ENCODE measurements around the gene WHRN. TPM values are rescaled to one million over a fixed set of nuclear protein-coding genes. Genes with fewer than 3 reads are reported as not detected.

Gene WHRN
- total and polyA plus RNA-seq, 2 of the 8 experiments (the other 6 are each of a cell fraction or from before 2014, with no cell fraction given) = 4.4 to 7.7 TPM

DNA sequence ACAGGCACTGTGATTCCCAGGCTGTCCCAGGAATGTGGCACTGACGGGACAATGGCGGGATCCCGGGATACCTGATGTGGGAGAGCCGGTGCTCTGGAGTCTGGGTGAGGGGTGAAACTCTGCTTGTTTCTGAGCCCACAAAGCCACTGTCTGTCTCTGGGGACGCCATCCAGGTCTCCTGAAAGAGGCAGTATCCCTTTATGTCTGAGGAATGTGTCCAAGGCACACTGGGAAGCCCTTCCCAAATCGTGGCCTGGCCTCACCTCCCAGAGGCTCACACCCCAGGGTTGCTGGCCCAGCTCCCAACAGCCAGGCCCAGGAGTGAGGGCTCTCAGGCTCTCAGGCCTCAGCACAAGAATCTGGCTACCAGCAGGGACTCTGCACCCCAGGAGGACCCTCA, 148.5 kb downstream of the WHRN start:
- POLR2A ChIA-PET (ENCODE audit: partially characterized antibody) = interaction anchor here (1.0 to 2.1 kb wide), 7 partner anchors 11 to 29 kb away, joined by 3 to 8 read pairs (median 4); no protein-coding TSS in a partner anchor
- Histone ChIP-seq H3K23ac (ENCODE audit: insufficient read length) (no peak overlapping the region), H3K14ac (ENCODE audit: insufficient read length) (no peak overlapping the region), H3K4me3 (ENCODE audit: extremely low read depth in 1 of 4, insufficient read depth in 2 of 4, low read depth in 3 of 4, low read length in 4 of 4) (no peak overlapping the region), H3K27me3 (replicated peaks in 1 of 4; ENCODE audit: control insufficient read depth in 3 of 4, extremely low read depth in 1 of 4, insufficient read depth in 3 of 4, low read length in 3 of 4) (no peaks in the 10 kb centered on the region), H4K8ac (ENCODE audit: extremely low read depth, insufficient read depth, low read length) (no peak overlapping the region), H3K4me2 (ENCODE audit: insufficient read depth in 1 of 2, low read depth in 2 of 2, low read length in 2 of 2) (no peak overlapping the region), H4K20me1 (replicated peaks in 1 of 2; ENCODE audit: control insufficient read depth in 1 of 2, insufficient read depth in 2 of 2, low read length in 2 of 2) (peaks cover 0 to 5% of the 10 kb centered on the region in 2 experiments), H3K79me1 (ENCODE audit: low read depth, low read length) (no peaks in the 10 kb centered on the region), H3K27ac (ENCODE audit: low read depth, low read length) (no peak overlapping the region), H2AK5ac (ENCODE audit: low read depth, low read length) (no peak overlapping the region), H3K79me2 (ENCODE audit: control insufficient read depth in 1 of 2, insufficient read depth in 2 of 2, low read length in 2 of 2) (no peaks in the 10 kb centered on the region), H2BK120ac (replicated peaks; ENCODE audit: low read depth, low read length) (no peak overlapping the region), H4K5ac (ENCODE audit: insufficient read length, low read depth, low read length) (no peak overlapping the region), H3K18ac (ENCODE audit: extremely low read depth, low read length) (no peak overlapping the region), H3K23me2 (ENCODE audit: low read depth, low read length) (no peaks in the 10 kb centered on the region), H2BK12ac (ENCODE audit: low read depth, low read length) (no peak overlapping the region), H2BK20ac (ENCODE audit: low read length) (no peak overlapping the region), H3K4me1 (replicated peaks in 1 of 4; ENCODE audit: control insufficient read depth in 3 of 4, insufficient read depth in 4 of 4, low read length in 3 of 4) (no peaks in the 10 kb centered on the region), H3K9me3 (ENCODE audit: insufficient read depth in 2 of 2, low read depth in 1 of 2, low read length in 1 of 2) (no peaks in the 10 kb centered on the region), H2AFZ (ENCODE audit: low read length) (no peak overlapping the region), H2BK5ac (ENCODE audit: low read depth, low read length) (no peak overlapping the region), H4K91ac (replicated peaks; ENCODE audit: insufficient read length, low read length) (no peak overlapping the region), H3K4ac (replicated peaks; ENCODE audit: insufficient read length, low read depth, low read length) (no peak overlapping the region), H2BK15ac (ENCODE audit: low read length) (no peak overlapping the region), H3K36me3 (ENCODE audit: control insufficient read depth in 2 of 4, insufficient read depth in 4 of 4, low read length in 3 of 4) (peaks cover 13 to 63% (median 42%) of the 10 kb centered on the region in 4 experiments), H3K9ac (replicated peaks in 1 of 4; ENCODE audit: extremely low read depth in 1 of 4, low read depth in 3 of 4, low read length in 3 of 4) (no peak overlapping the region), H3K56ac (replicated peaks; ENCODE audit: insufficient read length, low read depth, low read length) (no peak overlapping the region)
- FAIRE-seq (no peak), DNase-seq (ENCODE audit: low read depth in 1 of 2, low spot score in 2 of 2) (no peak)
- CTCF ChIA-PET (ENCODE audit: partially characterized antibody) = interaction anchor here (0.8 to 1.7 kb wide), 6 partner anchors 9 to 297 kb away, joined by 3 to 5 read pairs (median 4); no protein-coding TSS in a partner anchor
- TF ChIP-seq CTCF (IDR thresholded peaks at IDR 0.05; ENCODE audit: control extremely low read depth in 1 of 3, insufficient read depth in 1 of 3, low read depth in 1 of 3, low read length in 3 of 3) (no peak), BRCA1 (IDR thresholded peaks at IDR 0.05; ENCODE audit: low read depth, low read length) (no peak), KDM5A (IDR thresholded peaks at IDR 0.05; ENCODE audit: low read length) (no peak), ASH2L (IDR thresholded peaks at IDR 0.05; ENCODE audit: low read length) (no peak)
- WGBS, 2 experiments (ENCODE audit: extremely low coverage in 1 of 2, insufficient coverage in 1 of 2, insufficient read length in 1 of 2, insufficient replicate concordance in 2 of 2, low coverage in 1 of 2, low lambda C conversion rate in 2 of 2, missing lambda C conversion rate in 1 of 2) = 82% methylated on average over 6 of the region's 6 CpGs; no CpG with 5 or more reads in 1 of the 2 experiments

Data from H1 (cell line).